Middle frontal gyrus (tissue), 1 donor: ENCODE data around the gene NEK9.
"Not testable (repeated sequence)": the region's sequence is repeated elsewhere in the genome, so short reads cannot be mapped to it uniquely, and the experiment has no call there.

Experiments
- DNase-seq: peaks from one replicate; pipeline ENCODE4 v3.0.0-alpha.2; 2015; ENCODE audit warnings: low spot score; ENCODE audit errors: extremely low spot score

The NEK9 gene

GRCh38 chr14:75126679-75127473 lies at the start of gene NEK9:
Gene NEK9 (minus strand): TSS chr14:75127048. CDS start chr14:75126921, 127 bp downstream.
- DNase-seq, result peak; percentile 84

DNA sequence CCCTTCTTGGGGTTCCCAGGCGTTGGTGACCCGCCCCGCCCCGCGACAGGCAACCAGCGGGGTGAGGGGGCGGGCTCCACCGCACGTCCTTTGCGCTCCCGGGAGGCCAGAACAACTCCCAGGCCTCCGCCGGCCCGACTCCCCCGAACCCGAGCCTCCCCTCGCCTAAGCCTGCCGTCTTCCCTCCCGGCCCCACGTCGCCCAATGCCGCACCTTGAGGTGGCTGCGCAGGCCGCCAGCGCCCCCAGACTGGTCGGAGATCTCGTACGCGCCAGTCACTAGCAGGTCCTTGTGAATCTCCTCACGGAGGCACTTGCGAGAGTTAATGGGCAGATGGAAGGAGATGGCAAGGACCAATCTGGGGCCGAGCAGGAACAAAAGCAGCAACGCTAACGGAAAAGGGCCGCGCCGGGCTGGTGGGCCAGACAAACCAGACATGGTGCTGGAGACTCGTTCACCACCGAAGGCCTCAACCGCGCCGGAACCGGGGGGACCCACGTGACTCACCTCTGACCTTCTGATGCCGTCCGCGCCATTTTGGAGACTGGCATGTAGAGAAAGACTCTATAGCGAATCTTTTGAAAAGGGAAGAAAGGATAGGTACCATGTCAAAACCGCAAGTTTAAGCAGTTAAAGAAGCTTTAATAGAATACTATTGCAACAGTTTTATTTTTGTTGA lies 49.4 kb upstream of the NEK9 start, which contains the start of gene TMED10:
Gene TMED10, minus strand, starts transcription at position 471 of the 679 bp plus-strand sequence. Its CDS starts 33 bp downstream, at position 438.
- DNase-seq, result peak; percentile 86

DNA sequence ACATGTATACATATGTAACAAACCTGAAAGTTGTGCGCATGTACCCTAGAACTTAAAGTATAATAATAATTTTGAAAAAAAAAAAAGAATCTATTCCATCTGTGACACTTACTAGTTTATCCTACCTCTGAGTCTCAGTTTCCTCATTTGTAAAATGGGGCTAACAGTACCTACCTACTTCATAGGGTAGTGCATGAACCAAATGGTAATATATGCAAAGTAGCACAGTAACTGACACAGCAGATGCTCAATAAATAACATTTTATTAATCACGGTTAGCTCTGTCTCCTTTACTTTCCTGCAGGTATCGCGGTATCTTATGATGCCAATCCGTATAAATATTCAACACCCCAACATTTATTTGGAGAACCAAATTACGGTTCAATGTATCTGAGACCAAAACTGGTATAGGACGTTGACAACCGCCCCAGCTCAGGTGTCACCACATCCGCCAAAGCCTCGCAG lies 48.9 kb upstream of the NEK9 start:
- DNase-seq, result no peak

GRCh38 chr14:75174066-75174465 lies 47.2 kb upstream of the NEK9 start:
- DNase-seq, result no peak

GRCh38 chr14:75170772-75171171 lies 43.9 kb upstream of the NEK9 start:
- no peak for DNase-seq

GRCh38 chr14:75168586-75169335 lies 41.9 kb upstream of the NEK9 start:
- no peak for DNase-seq

GRCh38 chr14:75167325-75167724 lies 40.5 kb upstream of the NEK9 start:
- DNase-seq, result no peak

- DNase-seq, result peak; percentile 45
Measured at GRCh38 chr14:75165586-75166391, 38.9 kb upstream of the NEK9 start.

GRCh38 chr14:75164809-75165208 lies 38.0 kb upstream of the NEK9 start:
- no peak for DNase-seq

DNA sequence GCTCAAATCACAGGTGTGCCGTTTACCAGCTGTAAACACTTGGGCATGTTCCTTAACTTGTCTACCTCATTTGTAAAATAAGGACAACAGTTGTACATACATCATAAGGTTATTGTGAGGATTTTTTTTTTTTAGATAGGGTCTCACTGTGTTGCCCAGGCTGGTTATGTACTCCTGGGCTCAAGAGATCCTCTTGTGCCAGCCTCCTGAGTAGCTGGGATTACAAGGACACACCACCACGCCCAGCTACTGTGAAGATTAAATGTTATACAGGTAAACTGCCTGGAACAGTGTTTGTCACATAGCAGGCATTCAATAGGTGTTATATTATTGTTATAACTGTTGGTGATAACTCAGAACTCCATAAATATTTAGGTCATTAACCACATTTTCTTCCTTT lies 36.8 kb upstream of the NEK9 start:
- DNase-seq, result no peak

GRCh38 chr14:75162631-75163030 lies 35.8 kb upstream of the NEK9 start:
- DNase-seq, result no peak

DNA sequence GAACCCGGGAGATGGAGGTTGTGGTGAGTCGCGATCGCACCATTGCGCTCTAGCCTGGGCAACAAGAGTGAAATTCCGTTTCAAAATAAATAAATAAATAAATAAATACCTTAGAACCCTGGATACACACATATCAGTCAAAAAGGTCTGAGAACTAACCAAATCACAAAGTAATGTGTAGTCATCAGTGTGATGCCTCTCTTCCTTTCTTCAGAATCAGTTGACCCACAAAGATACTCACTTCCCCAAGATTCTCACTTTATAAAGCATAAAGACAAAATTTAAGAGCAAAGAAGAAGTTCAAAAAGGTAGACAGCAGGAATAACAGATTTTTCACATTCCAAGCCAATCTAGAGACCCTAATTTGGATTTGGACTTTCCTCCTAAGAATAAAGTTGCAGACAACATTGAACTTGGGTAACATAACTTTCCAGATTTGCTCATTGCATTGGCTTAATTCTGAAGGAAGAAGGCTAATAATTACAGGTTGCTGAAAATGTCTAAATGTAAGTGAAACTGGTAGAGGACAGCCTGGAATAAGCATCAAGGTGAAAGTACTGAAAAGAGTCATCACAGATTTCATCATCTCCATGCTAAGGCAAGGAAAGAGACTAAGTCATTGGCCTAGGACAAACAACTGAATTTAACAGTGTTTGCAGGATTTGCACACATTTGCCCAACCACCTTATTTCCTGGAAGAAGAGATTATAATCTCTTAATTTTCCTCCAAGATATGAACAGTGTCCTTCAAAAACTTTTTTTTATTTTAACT lies 32.2 kb upstream of the NEK9 start:
- DNase-seq, result no peak

GRCh38 chr14:75156901-75157300 lies 30.1 kb upstream of the NEK9 start:
- no peak for DNase-seq

DNA sequence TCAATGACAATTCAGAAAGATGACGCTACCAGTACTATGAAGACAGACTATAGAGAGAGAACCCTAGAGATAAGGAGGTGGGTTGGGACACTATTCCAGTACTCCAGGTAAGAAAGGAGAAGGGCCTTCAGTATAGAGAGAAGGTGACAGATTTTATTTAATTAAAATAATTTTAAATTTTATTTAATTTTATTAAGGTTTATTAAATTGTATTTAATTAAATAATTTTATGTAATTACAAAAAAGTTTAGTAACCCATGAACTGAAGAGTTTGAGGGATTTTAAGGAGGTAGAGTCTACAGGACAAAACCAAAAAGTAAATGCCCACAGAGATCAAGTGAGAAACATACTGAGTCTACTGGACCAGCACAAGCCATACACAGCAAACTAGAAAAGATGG lies 29.3 kb upstream of the NEK9 start:
- no peak for DNase-seq

GRCh38 chr14:75155169-75155568 lies 28.3 kb upstream of the NEK9 start:
- no peak for DNase-seq

- no peak for DNase-seq
Measured at GRCh38 chr14:75153295-75153694, 26.4 kb upstream of the NEK9 start.

DNA sequence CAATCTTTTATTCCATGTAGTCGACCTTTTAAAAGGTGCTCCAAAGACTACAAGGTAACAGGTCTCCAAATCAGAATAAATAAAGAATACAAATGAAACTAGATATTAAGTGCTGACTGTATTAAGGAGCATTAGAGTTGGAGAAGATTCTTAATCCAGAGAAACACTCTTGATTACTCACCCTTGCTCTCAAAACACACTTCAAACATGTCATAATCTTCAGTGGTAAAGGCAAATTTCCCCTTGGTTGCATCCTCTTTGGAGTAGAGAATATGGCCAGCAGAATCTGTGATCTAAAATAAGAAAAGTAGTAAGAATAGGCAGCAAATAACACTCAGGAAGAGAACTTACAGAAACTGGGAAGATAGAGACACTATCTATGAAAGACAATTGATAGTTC lies 25.0 kb upstream of the NEK9 start:
- DNase-seq, result no peak

DNA sequence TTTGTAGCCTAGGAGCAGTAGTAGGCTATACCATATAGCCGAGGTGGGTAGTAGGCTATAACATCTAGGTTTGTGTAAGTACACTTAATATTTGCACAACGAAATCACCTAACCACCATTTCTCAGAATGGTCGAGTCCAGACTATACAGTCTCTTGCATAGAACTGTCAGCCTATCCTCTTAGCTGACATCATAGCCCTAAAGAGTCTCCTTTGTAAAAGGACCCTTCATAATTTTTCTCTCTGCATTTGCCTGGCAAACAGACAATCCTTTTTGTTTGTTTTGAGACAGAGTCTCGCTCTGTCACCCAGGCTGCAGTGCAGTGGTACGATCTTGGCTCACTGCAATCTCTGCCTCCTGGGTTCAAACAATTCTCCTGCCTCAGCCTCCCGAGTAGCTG lies 23.8 kb upstream of the NEK9 start:
- not testable (repeated sequence) for DNase-seq

DNA sequence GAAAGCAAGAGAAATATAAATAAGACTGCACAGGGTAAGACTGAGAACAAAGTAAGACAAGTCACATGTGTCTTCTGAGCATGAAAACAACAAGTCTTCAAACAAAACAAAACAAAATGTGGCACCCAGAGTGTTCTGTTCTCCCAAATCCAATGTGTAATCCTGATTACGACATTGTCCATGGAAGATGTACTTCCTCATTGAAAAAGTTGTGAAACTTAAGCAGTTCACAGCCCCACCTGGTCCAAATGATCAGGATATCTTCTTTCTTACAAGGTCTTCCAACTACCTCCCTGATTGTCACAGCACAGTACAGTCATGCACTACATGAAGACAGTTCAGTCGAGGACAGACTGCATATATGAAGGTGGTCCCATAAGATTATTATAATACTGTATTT lies 23.3 kb upstream of the NEK9 start:
- DNase-seq, result no peak

GRCh38 chr14:75147423-75148071 lies 20.7 kb upstream of the NEK9 start:
- DNase-seq, result peak; percentile 75
